Testis (tissue), 2 donors: ENCODE results near the gene VCP.

Experiments used
- CTCF ChIP-seq, 3 experiments: fragments of 450-650 bp in 2 of 3; fragments of 200-600 bp in 1 of 3; sonication (generic) in 1 of 3; IDR thresholded peaks; one replicate each; pipeline ENCODE4 v1.5.1; 2016 to 2019; ENCODE audit warnings: antibody characterized with exemption in 3 of 3, mild to moderate bottlenecking in 2 of 3, moderate library complexity in 1 of 3
- POLR2A ChIP-seq: fragments of 450-650 bp; IDR thresholded peaks from one replicate; pipeline ENCODE4 v1.6.1; 2017; ENCODE audit warnings: antibody characterized with exemption, mild to moderate bottlenecking, moderate library complexity

DNA sequence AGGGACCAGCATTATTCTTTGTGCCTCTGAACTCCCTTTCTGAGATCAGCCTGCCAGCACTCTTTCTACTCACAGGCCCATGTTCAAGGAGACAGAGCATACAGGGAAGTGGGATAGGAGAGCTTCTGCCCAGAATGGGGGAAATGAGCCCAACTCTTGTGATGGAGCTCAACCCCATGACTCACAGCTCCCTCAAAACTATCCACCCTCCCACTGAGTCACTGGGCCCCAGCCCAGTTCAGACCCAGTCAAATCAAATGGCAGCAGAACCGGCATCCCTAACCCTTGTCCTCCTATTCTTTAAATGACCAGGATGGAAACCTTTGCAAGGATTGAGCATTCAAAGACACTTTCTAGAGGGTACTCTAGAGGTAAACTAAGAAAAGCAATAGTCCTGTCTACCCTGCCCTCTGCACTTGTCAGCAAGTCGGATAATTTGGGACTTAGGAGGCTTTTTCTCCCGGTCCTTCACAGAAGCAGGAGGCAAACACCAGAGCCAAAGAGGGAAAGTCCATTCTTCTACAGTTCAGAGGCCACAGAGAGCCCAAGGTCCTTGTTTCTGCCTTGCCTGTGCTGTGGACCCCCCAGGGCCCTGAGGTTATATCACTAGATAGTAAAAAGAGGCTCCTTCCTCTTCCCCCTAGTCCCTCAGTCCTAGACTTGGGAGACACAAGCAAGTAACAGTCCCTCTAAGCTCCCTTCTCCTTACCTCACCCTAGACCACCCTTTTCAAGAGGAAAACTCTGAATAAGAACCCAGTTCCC lies 40.0 kb upstream of the VCP start:
- TF ChIP-seq CTCF (IDR thresholded peaks at IDR 0.05) (no peak), POLR2A (no peak)
